Measurements from ENCODE around the gene SACM1L. TPM values are rescaled to one million over a fixed set of nuclear protein-coding genes. Genes with fewer than 3 reads are reported as not detected.
"Not testable (repeated sequence)": the region's sequence is repeated elsewhere in the genome, so short reads cannot be mapped to it uniquely, and the experiment has no call there.

Gene SACM1L
- total and polyA plus RNA-seq, 2 donors (not counting 3 experiments of a cell fraction or from before 2014, with no cell fraction given) = 11.9 to 39.9 TPM

GRCh38 chr3:45684327-45684892 lies 4.8 kb upstream of the SACM1L start:
- no peak overlapping the region for H3K9ac ChIP-seq (replicated peaks; ENCODE audit: extremely low read depth, insufficient read depth, low read length)
- peaks cover 5% of the 10 kb centered on the region for H3K4me1 ChIP-seq (ENCODE audit: control insufficient read depth, extremely low read depth, insufficient read depth, low read length)
- ChIA-PET CTCF (interaction anchor here (1.2 kb wide), 1 partner anchor 14 kb away, joined by 3 read pairs; no protein-coding TSS in a partner anchor), POLR2A (no interaction called here)
- H4K20me1 ChIP-seq (replicated peaks; ENCODE audit: control insufficient read depth, extremely low read depth, insufficient read depth, low read length) = no peaks in the 10 kb centered on the region
- H3K4me3 ChIP-seq (replicated peaks in 1 of 3; ENCODE audit: insufficient read depth in 1 of 3, low read depth in 1 of 3, low read length in 3 of 3) = no peak overlapping the region
- DNase-seq (ENCODE audit: low read depth, low spot score) (no peak), FAIRE-seq (no peak)
- no peaks in the 10 kb centered on the region for H3K9me1 ChIP-seq (replicated peaks; ENCODE audit: control insufficient read depth, extremely low read depth, insufficient read depth, low read length)
- H3K27ac ChIP-seq (ENCODE audit: insufficient read depth, low read depth, low read length) = no peak overlapping the region
- TF ChIP-seq EZH2 (IDR thresholded peaks at IDR 0.05; ENCODE audit: borderline replicate concordance, low read depth, low read length, severe bottlenecking) (no peak), FOS (IDR thresholded peaks at IDR 0.05; ENCODE audit: borderline replicate concordance, insufficient read depth, low read length) (no peak), GATA2 (IDR thresholded peaks at IDR 0.05; ENCODE audit: insufficient read depth, insufficient read length, low read depth, low read length) (no peak), POLR2AphosphoS5 (IDR thresholded peaks at IDR 0.05; ENCODE audit: insufficient read depth, low read depth, low read length) (no peak), MAX (IDR thresholded peaks at IDR 0.05; ENCODE audit: insufficient read depth, insufficient read length) (no peak), JUN (IDR thresholded peaks at IDR 0.05; ENCODE audit: borderline replicate concordance, insufficient read depth, insufficient read length, low read depth) (no peak), CTCF (IDR thresholded peaks at IDR 0.05; ENCODE audit: extremely low read depth in 1 of 2, insufficient read depth in 1 of 2, low read depth in 1 of 2, low read length in 2 of 2) (no peak)
- no peaks in the 10 kb centered on the region for H3K9me3 ChIP-seq (replicated peaks; ENCODE audit: control insufficient read depth, insufficient read depth, low read length)
- dilution Hi-C loops (cut with MboI; ENCODE audit: extremely low pct_ligation_motif_present, low sequenced_read_pairs) = no loop called here
- H3K4me2 ChIP-seq (ENCODE audit: insufficient read depth, low read length) = no peak overlapping the region
- peaks cover 0 to 5% of the 10 kb centered on the region in 2 experiments for H3K36me3 ChIP-seq (ENCODE audit: control insufficient read depth in 2 of 2, extremely low read depth in 1 of 2, insufficient read depth in 2 of 2, low read length in 2 of 2)
- BruUV-seq (replicated peaks) = no TSS peak
- no peaks in the 10 kb centered on the region for H3K27me3 ChIP-seq (ENCODE audit: control insufficient read depth in 2 of 2, insufficient read depth in 2 of 2, low read length in 2 of 2)
- intact Hi-C loops (cut with micrococcal nuclease) = loop anchor here (10.0 kb wide), 1 partner anchor 1170 kb away; no protein-coding TSS in a partner anchor
- peaks cover under 1% of the 10 kb centered on the region for H3K79me2 ChIP-seq (ENCODE audit: control insufficient read depth, insufficient read depth, low read length)
- no peak overlapping the region for H2AFZ ChIP-seq (ENCODE audit: low read depth, low read length)

GRCh38 chr3:45685722-45686121 lies 3.5 kb upstream of the SACM1L start:
- FAIRE-seq; POLR2A ChIA-PET; H3K9me3 ChIP-seq (replicated peaks; ENCODE audit: control insufficient read depth, insufficient read depth, low read length); CTCF ChIA-PET; DNase-seq (ENCODE audit: low read depth, low spot score); H3K36me3 ChIP-seq (ENCODE audit: control insufficient read depth in 2 of 2, extremely low read depth in 1 of 2, insufficient read depth in 2 of 2, low read length in 2 of 2); H3K4me3 ChIP-seq (replicated peaks in 1 of 3; ENCODE audit: insufficient read depth in 1 of 3, low read depth in 1 of 3, low read length in 3 of 3); dilution Hi-C loops (cut with MboI; ENCODE audit: extremely low pct_ligation_motif_present, low sequenced_read_pairs); H3K9ac ChIP-seq (replicated peaks; ENCODE audit: extremely low read depth, insufficient read depth, low read length); H3K27ac ChIP-seq (ENCODE audit: insufficient read depth, low read depth, low read length); H3K4me2 ChIP-seq (ENCODE audit: insufficient read depth, low read length); H4K20me1 ChIP-seq (replicated peaks; ENCODE audit: control insufficient read depth, extremely low read depth, insufficient read depth, low read length); H3K9me1 ChIP-seq (replicated peaks; ENCODE audit: control insufficient read depth, extremely low read depth, insufficient read depth, low read length); H3K27me3 ChIP-seq (ENCODE audit: control insufficient read depth in 2 of 2, insufficient read depth in 2 of 2, low read length in 2 of 2); H2AFZ ChIP-seq (ENCODE audit: low read depth, low read length); BruUV-seq (replicated peaks): not testable (repeated sequence)
- intact Hi-C loops (cut with micrococcal nuclease) = loop anchor here (10.0 kb wide), 1 partner anchor 1171 kb away; no protein-coding TSS in a partner anchor
- Histone ChIP-seq H3K79me2 (ENCODE audit: control insufficient read depth, insufficient read depth, low read length) (peaks cover 13% of the 10 kb centered on the region), H3K4me1 (ENCODE audit: control insufficient read depth, extremely low read depth, insufficient read depth, low read length) (peaks cover 14% of the 10 kb centered on the region)

Measured in endothelial cell of umbilical vein (primary cell).